ENCODE data around the gene RAB8B.

The RAB8B gene

DNA sequence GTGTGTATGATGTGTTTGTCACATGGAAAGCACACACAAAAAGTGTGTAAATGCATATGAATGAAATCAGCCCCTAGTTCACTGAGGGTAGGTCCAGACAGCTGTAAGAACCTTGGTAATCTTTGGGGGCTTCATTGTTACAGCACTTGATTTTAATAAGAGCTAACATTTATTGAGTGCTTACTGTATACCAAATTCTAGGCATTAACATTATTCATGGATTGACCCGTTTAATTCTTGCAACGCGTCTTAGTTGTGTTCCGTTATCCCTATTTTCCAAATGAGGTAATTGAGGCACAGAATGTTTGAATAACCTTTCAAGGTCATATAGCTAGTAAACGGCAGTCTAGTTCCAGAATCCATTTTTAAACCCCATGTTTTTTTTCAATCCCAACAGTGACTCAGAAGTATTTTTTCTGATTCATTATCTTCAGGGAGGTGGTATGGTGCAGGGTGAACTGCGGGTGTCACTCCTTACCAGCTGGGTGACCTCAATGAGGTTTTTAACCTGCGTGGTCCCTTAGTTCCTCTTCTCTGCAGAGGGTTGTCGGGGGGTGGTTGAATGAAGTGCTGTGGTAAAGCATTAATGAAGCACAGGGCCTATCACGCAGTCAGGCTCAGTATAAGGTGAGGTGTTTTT, 14.2 kb downstream of the RAB8B start:
- TF ChIP-seq TAF1 (IDR thresholded peaks at IDR 0.05; ENCODE audit: borderline replicate concordance, insufficient read depth, low read length) = no peak

DNA sequence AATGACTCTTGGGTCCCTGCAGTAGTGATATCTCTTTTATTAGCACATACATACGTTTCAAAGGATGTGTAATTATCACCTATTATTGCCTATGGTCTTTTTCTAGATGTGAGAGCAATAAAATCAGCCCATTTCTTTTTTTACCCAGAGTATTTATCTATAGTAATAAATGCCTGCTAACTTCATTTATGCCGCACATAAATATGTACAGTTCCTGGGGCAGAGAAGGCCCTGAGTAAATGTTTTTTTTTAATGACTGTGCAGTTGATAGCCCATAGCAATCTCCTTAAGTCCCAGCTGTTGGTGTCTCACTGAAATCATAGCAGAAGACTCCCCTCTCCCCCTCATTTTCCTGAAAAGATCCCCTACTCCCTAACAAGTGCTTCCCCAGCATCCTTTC, 16.7 kb downstream of the RAB8B start:
- no peak for TF ChIP-seq FOXP2 (optimal IDR thresholded peaks at IDR 0.05; ENCODE audit: borderline replicate concordance, extremely low read depth, extremely low read length, insufficient read depth)

- TF ChIP-seq FOXP2 (optimal IDR thresholded peaks at IDR 0.05; ENCODE audit: borderline replicate concordance, extremely low read depth, extremely low read length, insufficient read depth) = no peak
- TF ChIP-seq TAF1 (IDR thresholded peaks at IDR 0.05; ENCODE audit: borderline replicate concordance, insufficient read depth, low read length) = no peak
- no peak for TF ChIP-seq POLR2AphosphoS5 (IDR thresholded peaks at IDR 0.05; ENCODE audit: low read depth, low read length)
- TF ChIP-seq SIN3A (IDR thresholded peaks at IDR 0.05; ENCODE audit: borderline replicate concordance, insufficient read depth, low read length) = no peak
- TF ChIP-seq, protein P1, sequence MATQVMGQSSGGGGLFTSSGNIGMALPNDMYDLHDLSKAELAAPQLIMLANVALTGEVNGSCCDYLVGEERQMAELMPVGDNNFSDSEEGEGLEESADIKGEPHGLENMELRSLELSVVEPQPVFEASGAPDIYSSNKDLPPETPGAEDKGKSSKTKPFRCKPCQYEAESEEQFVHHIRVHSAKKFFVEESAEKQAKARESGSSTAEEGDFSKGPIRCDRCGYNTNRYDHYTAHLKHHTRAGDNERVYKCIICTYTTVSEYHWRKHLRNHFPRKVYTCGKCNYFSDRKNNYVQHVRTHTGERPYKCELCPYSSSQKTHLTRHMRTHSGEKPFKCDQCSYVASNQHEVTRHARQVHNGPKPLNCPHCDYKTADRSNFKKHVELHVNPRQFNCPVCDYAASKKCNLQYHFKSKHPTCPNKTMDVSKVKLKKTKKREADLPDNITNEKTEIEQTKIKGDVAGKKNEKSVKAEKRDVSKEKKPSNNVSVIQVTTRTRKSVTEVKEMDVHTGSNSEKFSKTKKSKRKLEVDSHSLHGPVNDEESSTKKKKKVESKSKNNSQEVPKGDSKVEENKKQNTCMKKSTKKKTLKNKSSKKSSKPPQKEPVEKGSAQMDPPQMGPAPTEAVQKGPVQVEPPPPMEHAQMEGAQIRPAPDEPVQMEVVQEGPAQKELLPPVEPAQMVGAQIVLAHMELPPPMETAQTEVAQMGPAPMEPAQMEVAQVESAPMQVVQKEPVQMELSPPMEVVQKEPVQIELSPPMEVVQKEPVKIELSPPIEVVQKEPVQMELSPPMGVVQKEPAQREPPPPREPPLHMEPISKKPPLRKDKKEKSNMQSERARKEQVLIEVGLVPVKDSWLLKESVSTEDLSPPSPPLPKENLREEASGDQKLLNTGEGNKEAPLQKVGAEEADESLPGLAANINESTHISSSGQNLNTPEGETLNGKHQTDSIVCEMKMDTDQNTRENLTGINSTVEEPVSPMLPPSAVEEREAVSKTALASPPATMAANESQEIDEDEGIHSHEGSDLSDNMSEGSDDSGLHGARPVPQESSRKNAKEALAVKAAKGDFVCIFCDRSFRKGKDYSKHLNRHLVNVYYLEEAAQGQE (IDR thresholded peaks at IDR 0.05; ENCODE audit: insufficient read depth in 1 of 2, low read depth in 2 of 2, low read length in 2 of 2) = no peak; a peak in 1 of 4 replicates
These were observed 21.0 kb downstream of the RAB8B start for GRCh38 chr15:63210151-63211091.

DNA sequence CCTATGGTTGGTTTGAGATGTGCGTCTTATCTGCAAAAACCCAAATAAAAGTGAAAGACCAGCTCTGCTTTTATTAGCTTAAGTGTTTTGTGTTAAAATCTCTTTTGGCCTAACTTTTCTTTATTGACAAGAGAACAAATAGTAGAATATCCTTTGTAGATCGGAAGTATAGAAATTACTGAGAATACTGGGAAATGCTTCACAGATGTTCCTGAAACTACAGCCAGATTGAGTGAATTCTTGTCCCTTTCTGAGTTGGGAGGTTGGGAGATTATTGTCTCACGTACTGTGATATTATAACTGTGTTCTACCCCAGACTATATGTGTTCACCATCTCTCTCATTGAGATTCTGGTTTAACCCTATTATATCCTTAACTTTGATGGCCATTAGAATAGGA, 21.7 kb downstream of the RAB8B start:
- TF ChIP-seq POLR2AphosphoS5 (IDR thresholded peaks at IDR 0.05; ENCODE audit: low read depth, low read length) (no peak), SIN3A (IDR thresholded peaks at IDR 0.05; ENCODE audit: borderline replicate concordance, insufficient read depth, low read length) (no peak), FOXP2 (optimal IDR thresholded peaks at IDR 0.05; ENCODE audit: borderline replicate concordance, extremely low read depth, extremely low read length, insufficient read depth) (no peak), TAF1 (IDR thresholded peaks at IDR 0.05; ENCODE audit: borderline replicate concordance, insufficient read depth, low read length) (no peak)
- TF ChIP-seq, protein P1 (IDR thresholded peaks at IDR 0.05; ENCODE audit: insufficient read depth in 1 of 2, low read depth in 2 of 2, low read length in 2 of 2) = no peak

GRCh38 chr15:63211549-63211948, 22.1 kb downstream of the RAB8B start:
- TF ChIP-seq, protein P1 (IDR thresholded peaks at IDR 0.05; ENCODE audit: insufficient read depth in 1 of 2, low read depth in 2 of 2, low read length in 2 of 2) = no peak
- TF ChIP-seq FOXP2 (optimal IDR thresholded peaks at IDR 0.05; ENCODE audit: borderline replicate concordance, extremely low read depth, extremely low read length, insufficient read depth) (no peak), SIN3A (IDR thresholded peaks at IDR 0.05; ENCODE audit: borderline replicate concordance, insufficient read depth, low read length) (no peak), TAF1 (IDR thresholded peaks at IDR 0.05; ENCODE audit: borderline replicate concordance, insufficient read depth, low read length) (no peak), POLR2AphosphoS5 (IDR thresholded peaks at IDR 0.05; ENCODE audit: low read depth, low read length) (no peak)
